IMR-90 (cell line): ENCODE data around the gene XRCC4. TPM values are rescaled to one million over a fixed set of nuclear protein-coding genes. Genes with fewer than 3 reads are reported as not detected.
A peak's percentile ranks its signal among the peaks of the same experiment; 100 is the strongest.

ENCODE experiments used
- ATAC-seq: fragments of 200-7000 bp; cut with Tn5 transposase; 2 replicates; pipeline ENCODE4 v1.9.1; 2020; ENCODE audit warnings: low read depth, mild to moderate bottlenecking, moderate library complexity
- BruUV-seq: library from RNA; stranded (reverse); fragments of 400-500 nt; replicated peaks from 2 replicates; lab custom pipeline; 2021; lab: Mats Ljungman, UMichigan
- CTCF ChIA-PET: fragments of 300-600 bp; formaldehyde crosslinking; extraction: SDS; loops from one replicate; lab custom pipeline; 2021; ENCODE audit warnings: antibody characterized with exemption; lab: Yijun Ruan, JAX
- POLR2A ChIA-PET: fragments of 300-600 bp; sonication (Branson Sonifier 250); formaldehyde crosslinking; loops from one replicate; lab custom pipeline; 2022; ENCODE audit warnings: antibody characterized with exemption; ENCODE audit not compliant: unreplicated experiment; lab: Charles Lee
- DNase-seq: peaks from one replicate; pipeline ENCODE4 v3.0.0; 2013
- H2AFZ ChIP-seq: replicated peaks from 2 replicates; pipeline ENCODE3; 2013; ENCODE audit warnings: low read length, mild to moderate bottlenecking; ENCODE audit not compliant: poor library complexity
- H2AK5ac ChIP-seq: 2 replicates; pipeline ENCODE4 v1.6.1; 2013; ENCODE audit warnings: low read depth, low read length, inconsistent platforms
- H2AK9ac ChIP-seq: replicated peaks from 2 replicates; pipeline ENCODE3; 2013; ENCODE audit warnings: mild to moderate bottlenecking, low read depth, low read length, moderate library complexity; ENCODE audit not compliant: poor library complexity
- H2BK120ac ChIP-seq: 2 replicates; pipeline ENCODE4 v1.6.1; 2013; ENCODE audit warnings: low read depth, low read length, inconsistent platforms
- H2BK15ac ChIP-seq: 3 replicates; pipeline ENCODE4 v1.6.1; 2013; ENCODE audit warnings: low read depth, low read length, inconsistent platforms
- H2BK20ac ChIP-seq: 2 replicates; pipeline ENCODE4 v1.6.1; 2013; ENCODE audit warnings: low read depth, mild to moderate bottlenecking, inconsistent platforms, low read length, moderate library complexity
- H2BK5ac ChIP-seq: 2 replicates; pipeline ENCODE4 v1.6.1; 2013; ENCODE audit warnings: mild to moderate bottlenecking, low read depth, low read length, inconsistent platforms; ENCODE audit not compliant: poor library complexity, severe bottlenecking
- H3K14ac ChIP-seq: replicated peaks from 2 replicates; pipeline ENCODE4 v1.6.1; 2013; ENCODE audit warnings: low read depth, low read length, inconsistent platforms
- H3K18ac ChIP-seq: 2 replicates; pipeline ENCODE4 v1.6.1; 2013; ENCODE audit warnings: low read depth, low read length, control low read depth
- H3K23ac ChIP-seq: 2 replicates; pipeline ENCODE4 v1.6.1; 2013; ENCODE audit warnings: low read depth, low read length, inconsistent platforms
- H3K27ac ChIP-seq: 2 replicates; pipeline ENCODE4 v1.5.1; 2013; ENCODE audit warnings: mild to moderate bottlenecking, control low read depth, low read length; ENCODE audit not compliant: insufficient read depth
- H3K27me3 ChIP-seq: 2 replicates; pipeline ENCODE4 v1.6.1; 2013; ENCODE audit warnings: low read length; ENCODE audit not compliant: control insufficient read depth, insufficient read depth
- H3K36me3 ChIP-seq: 2 replicates; pipeline ENCODE4 v1.6.1; 2013; ENCODE audit warnings: low read length, mixed read lengths; ENCODE audit not compliant: control insufficient read depth, insufficient read depth
- H3K4ac ChIP-seq: 2 replicates; pipeline ENCODE4 v1.6.1; 2013; ENCODE audit warnings: low read depth, low read length, inconsistent platforms
- H3K4me1 ChIP-seq: 2 replicates; pipeline ENCODE4 v1.6.1; 2013; ENCODE audit warnings: low read length, mixed read lengths; ENCODE audit not compliant: control insufficient read depth, insufficient read depth
- H3K4me2 ChIP-seq: 2 replicates; pipeline ENCODE4 v1.6.1; 2013; ENCODE audit warnings: low read depth, mild to moderate bottlenecking, control low read depth, low read length, moderate library complexity
- H3K4me3 ChIP-seq: 2 replicates; pipeline ENCODE4 v1.5.1; 2013; ENCODE audit warnings: low read depth, mild to moderate bottlenecking, control low read depth, low read length, moderate library complexity; ENCODE audit not compliant: insufficient read depth
- H3K56ac ChIP-seq: 2 replicates; pipeline ENCODE4 v1.6.1; 2013; ENCODE audit warnings: low read length, inconsistent platforms; ENCODE audit not compliant: insufficient read depth; ENCODE audit errors: extremely low read depth
- H3K79me1 ChIP-seq, 2 experiments: 2 replicates each; pipeline ENCODE4 v1.6.1; 2013; ENCODE audit warnings: low read length in 2 of 2, inconsistent platforms in 1 of 2, low read depth in 1 of 2
- H3K9ac ChIP-seq: 2 replicates; pipeline ENCODE4 v1.6.1; 2013; ENCODE audit warnings: low read depth, low read length, control low read depth
- H3K9me1 ChIP-seq: 2 replicates; pipeline ENCODE4 v1.6.1; 2013; ENCODE audit warnings: low read length, inconsistent platforms; ENCODE audit not compliant: insufficient read depth
- H3K9me3 ChIP-seq: 2 replicates; pipeline ENCODE4 v1.6.1; 2013; ENCODE audit warnings: low read length; ENCODE audit not compliant: control insufficient read depth, insufficient read depth
- H4K20me1 ChIP-seq: 2 replicates; pipeline ENCODE4 v1.6.1; 2013; ENCODE audit warnings: low read length, inconsistent platforms; ENCODE audit not compliant: insufficient read depth
- H4K5ac ChIP-seq: 2 replicates; pipeline ENCODE4 v1.6.1; 2013; ENCODE audit warnings: mild to moderate bottlenecking, low read depth, low read length, control low read depth
- H4K8ac ChIP-seq, 2 experiments: 2 replicates each; pipeline ENCODE4 v1.6.1; 2013; ENCODE audit warnings: low read depth in 2 of 2, low read length in 2 of 2, control low read depth in 1 of 2, inconsistent platforms in 1 of 2
- H4K91ac ChIP-seq: 2 replicates; pipeline ENCODE4 v1.6.1; 2013; ENCODE audit warnings: low read depth, low read length, inconsistent platforms; ENCODE audit not compliant: insufficient read depth
- CHD1 ChIP-seq: IDR thresholded peaks from 2 replicates; pipeline ENCODE4 v1.6.1; 2012; ENCODE audit warnings: low read depth, low read length, improper control_type of control experiment
- MAFK ChIP-seq: IDR thresholded peaks from 2 replicates; pipeline ENCODE4 v1.6.1; 2012; ENCODE audit warnings: low read depth, low read length, improper control_type of control experiment
- NFE2L2 ChIP-seq: fragments of 150-350 bp; IDR thresholded peaks from 2 replicates; pipeline ENCODE4 v1.6.1; 2016; ENCODE audit warnings: low read depth, mild to moderate bottlenecking, low read length
- POLR2A ChIP-seq: IDR thresholded peaks from 2 replicates; pipeline ENCODE4 v1.6.1; 2012; ENCODE audit warnings: mild to moderate bottlenecking, low read depth, low read length
- USF2 ChIP-seq: fragments of 150-350 bp; IDR thresholded peaks from 2 replicates; pipeline ENCODE4 v1.6.1; 2017; ENCODE audit warnings: mild to moderate bottlenecking, antibody characterized with exemption, low read length, low read depth
- WGBS, 2 experiments: methylation state at CpG; one replicate each; pipeline versions ENCODE4 v1.1.5 to v1.1.7; 2013; ENCODE audit warnings: missing lambda C conversion rate in 2 of 2; ENCODE audit not compliant: insufficient read length in 1 of 2; ENCODE audit errors: extremely low coverage in 2 of 2; 5-methylcytosine and 5-hydroxymethylcytosine counted together
- dilution Hi-C: fragments of 300-500 bp; cut with HindIII; formaldehyde crosslinking; loops from one replicate; pipeline ENCODE4 v1.14.3; 2018; ENCODE audit warnings: low sequenced_read_pairs; ENCODE audit not compliant: unreplicated experiment
- in situ Hi-C: fragments of 300-500 bp; cut with MboI; formaldehyde crosslinking; loops from 3 replicates; pipeline ENCODE4 v1.14.3; 2019; ENCODE audit warnings: low sequenced_read_pairs, inconsistent platforms, mixed read lengths
- intact Hi-C: fragments of 100-400 bp; cut with micrococcal nuclease; formaldehyde crosslinking; loops from 2 replicates; pipeline ENCODE4 v1.10.0; 2022
- polyA plus RNA-seq, 3 experiments: library from polyadenylated mRNA; depleted of rRNA; stranded (reverse); fragments of >200 nt; gene quantifications; 2 replicates each; pipeline ENCODE4 v1.2.3, GENCODE V29; 2012; ENCODE audit warnings: low replicate concordance in 1 of 3
- total RNA-seq: library from RNA; depleted of rRNA; stranded (reverse); fragments of >200 nt; gene quantifications from 2 replicates; pipeline ENCODE4 v1.2.3, GENCODE V29; 2012

XRCC4 gene
- total and polyA plus RNA-seq, 2 of the 4 experiments (the other 2 are of a cell fraction) = 3.5 to 4.7 TPM

- Histone ChIP-seq H3K4me1 (peaks cover 2% of the 10 kb centered on the region), H2AFZ (peak overlapping the region; percentile 29), H3K9ac (no peak overlapping the region), H4K20me1 (no peaks in the 10 kb centered on the region), H3K27me3 (no peaks in the 10 kb centered on the region), H2BK5ac (peak overlapping the region; percentile 37), H3K23ac (0 out of 2 replicates have a peak overlapping the region, but pooled peaks have one; percentile 21), H4K91ac (no peak overlapping the region), H2AK5ac (no peak overlapping the region), H3K18ac (no peak overlapping the region), H2BK120ac (peak overlapping the region; percentile 57; the same call in 1 of the 2 replicates), H2BK15ac (no peak overlapping the region), H3K14ac (0 out of 2 replicates have a peak overlapping the region, but pooled peaks have one; percentile 45), H4K5ac (no peak overlapping the region), H4K8ac (0 out of 4 replicates have a peak overlapping the region, but pooled peaks of 1 of the 2 experiments have one; percentile 11), H3K79me1 (no peaks in the 10 kb centered on the region), H3K56ac (no peak overlapping the region), H3K9me3 (no peaks in the 10 kb centered on the region), H3K36me3 (no peaks in the 10 kb centered on the region), H3K4ac (peak overlapping the region; percentile 36; the same call in 1 of the 2 replicates), H2BK20ac (peak overlapping the region; percentile 69; the same call in 1 of the 2 replicates), H3K4me3 (no peak overlapping the region), H3K9me1 (no peaks in the 10 kb centered on the region), H3K27ac (no peak overlapping the region), H3K4me2 (no peak overlapping the region), H2AK9ac (no peak overlapping the region)
- intact Hi-C loops = no loop called here
- ATAC-seq (peak; percentile 79), DNase-seq (peak; percentile 80)
- in situ Hi-C loops = no loop called here
- ChIA-PET POLR2A (no interaction called here), CTCF (no interaction called here)
- no TSS peak for BruUV-seq
- WGBS, 2 experiments = no CpG with 5 or more reads among the region's 2 CpGs
- peak; percentile 82 for TF ChIP-seq NFE2L2
- TF ChIP-seq POLR2A = no peak
- TF ChIP-seq CHD1 = no peak
- peak; percentile 31; the same call in 1 of the 2 replicates for TF ChIP-seq MAFK
- no peak for TF ChIP-seq USF2
- dilution Hi-C loops = no loop called here
Observed at GRCh38 chr5:83029912-83030311, 47.4 kb upstream of the XRCC4 start.
